Frontal cortex (tissue), 4 donors: ENCODE results near the gene TSPAN33. TPM values are rescaled to one million over a fixed set of nuclear protein-coding genes. Genes with fewer than 3 reads are reported as not detected.
"Not testable (repeated sequence)": the region's sequence is repeated elsewhere in the genome, so short reads cannot be mapped to it uniquely, and the experiment has no call there.

Experiments used
- DNase-seq, 2 donors: peaks; one replicate each; pipeline ENCODE4 v3.0.0; 2012; ENCODE audit warnings: low spot score in 2 of 2
- FAIRE-seq: peaks from 2 replicates; lab custom pipeline; 2012; peaks lifted over from hg19 to GRCh38; lab: Jason Lieb, UNC
- total RNA-seq: library from RNA; depleted of rRNA; stranded (reverse); fragments of >200 nt; gene quantifications from one replicate; pipeline ENCODE4 v1.2.3, GENCODE V29; 2014
- donor health status: control.
- donor health status: control.
- donor health status: control.

Gene TSPAN33
- total RNA-seq, 1 donor from 2014 or later = 4.1 TPM

DNA sequence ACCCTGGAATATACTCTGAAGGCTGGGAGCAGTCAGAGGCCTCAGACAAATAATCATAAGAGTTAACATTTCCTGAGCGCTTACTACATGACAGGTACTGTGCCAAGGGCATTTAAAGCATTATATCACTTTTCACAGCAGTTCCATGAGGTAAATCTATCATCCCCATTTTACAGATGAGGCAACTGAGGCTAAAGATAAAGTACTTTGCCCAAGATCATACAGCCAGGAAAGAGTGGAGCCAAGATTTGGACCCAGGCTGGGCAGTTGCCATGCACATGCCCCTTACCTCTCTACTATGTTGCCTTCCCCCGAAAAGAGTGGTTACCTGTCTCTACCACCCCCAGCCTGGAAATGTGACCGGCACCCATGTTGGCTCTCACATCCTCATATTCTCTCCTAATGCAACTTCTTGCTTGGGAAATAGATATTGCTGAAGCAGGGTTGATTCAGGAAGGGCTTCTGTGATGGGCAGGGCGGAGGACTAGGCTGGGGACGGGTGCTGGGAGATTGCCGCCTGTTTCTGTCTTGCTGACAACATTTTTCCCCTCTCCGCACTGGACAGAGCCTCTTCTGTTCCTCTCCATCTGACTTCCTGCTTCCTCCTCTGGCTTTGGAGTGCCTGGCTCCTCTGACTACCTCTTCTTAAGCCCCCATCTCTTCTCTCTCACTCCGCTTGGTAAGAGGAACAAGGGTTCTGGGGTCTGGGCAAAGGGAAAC lies 57.7 kb downstream of the TSPAN33 start:
- DNase-seq = no peak
- no peak for FAIRE-seq

DNA sequence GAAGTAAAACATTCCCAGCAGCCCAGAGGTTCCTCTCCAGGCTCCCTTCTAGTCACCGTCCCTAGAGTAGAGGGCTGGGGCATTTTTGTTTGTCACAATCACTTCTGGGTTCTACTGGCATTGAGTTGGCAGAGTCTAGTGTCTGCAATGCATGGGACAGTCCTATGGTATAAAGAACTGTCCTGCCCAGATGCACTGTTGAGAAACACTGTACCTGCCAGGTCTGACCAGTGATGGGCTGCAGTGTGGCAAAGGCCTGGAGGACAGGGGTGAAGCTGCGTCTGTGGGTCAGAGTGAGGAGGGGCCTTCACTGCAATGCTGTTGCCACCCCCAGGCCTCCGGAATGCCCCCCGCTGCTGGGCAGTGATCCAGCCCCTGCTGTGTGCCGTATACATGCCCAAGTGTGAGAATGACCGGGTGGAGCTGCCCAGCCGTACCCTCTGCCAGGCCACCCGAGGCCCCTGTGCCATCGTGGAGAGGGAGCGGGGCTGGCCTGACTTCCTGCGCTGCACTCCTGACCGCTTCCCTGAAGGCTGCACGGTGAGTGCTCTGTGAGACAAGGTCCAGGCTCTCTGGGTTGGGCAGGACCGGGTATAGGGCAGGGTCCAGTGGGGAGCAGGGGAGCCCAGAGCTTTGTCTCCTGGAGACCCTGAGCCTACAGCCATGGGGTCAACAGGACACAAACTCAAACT lies 58.7 kb downstream of the TSPAN33 start:
- DNase-seq = no peak
- FAIRE-seq = no peak

DNA sequence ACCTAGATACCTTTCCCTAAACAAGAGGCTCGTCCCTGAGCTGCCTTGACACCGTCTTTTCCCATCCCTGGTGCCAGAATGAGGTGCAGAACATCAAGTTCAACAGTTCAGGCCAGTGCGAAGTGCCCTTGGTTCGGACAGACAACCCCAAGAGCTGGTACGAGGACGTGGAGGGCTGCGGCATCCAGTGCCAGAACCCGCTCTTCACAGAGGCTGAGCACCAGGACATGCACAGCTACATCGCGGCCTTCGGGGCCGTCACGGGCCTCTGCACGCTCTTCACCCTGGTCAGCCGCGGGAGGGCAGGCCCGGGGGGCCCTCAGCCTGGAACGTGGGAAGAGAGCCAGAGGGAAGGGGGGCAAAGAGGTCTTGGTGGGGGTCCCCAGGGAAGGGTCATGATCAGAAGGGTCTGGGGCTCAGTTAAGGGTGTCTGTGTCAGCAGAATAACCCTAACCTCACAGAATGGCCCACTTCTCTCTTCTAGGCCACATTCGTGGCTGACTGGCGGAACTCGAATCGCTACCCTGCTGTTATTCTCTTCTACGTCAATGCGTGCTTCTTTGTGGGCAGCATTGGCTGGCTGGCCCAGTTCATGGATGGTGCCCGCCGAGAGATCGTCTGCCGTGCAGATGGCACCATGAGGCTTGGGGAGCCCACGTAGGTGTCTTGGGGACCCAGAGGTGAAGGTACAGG lies 60.8 kb downstream of the TSPAN33 start:
- DNase-seq (no peak), FAIRE-seq (no peak)

GRCh38 chr7:129205987-129206785 lies 61.7 kb downstream of the TSPAN33 start:
- DNase-seq (no peak), FAIRE-seq (no peak)

DNA sequence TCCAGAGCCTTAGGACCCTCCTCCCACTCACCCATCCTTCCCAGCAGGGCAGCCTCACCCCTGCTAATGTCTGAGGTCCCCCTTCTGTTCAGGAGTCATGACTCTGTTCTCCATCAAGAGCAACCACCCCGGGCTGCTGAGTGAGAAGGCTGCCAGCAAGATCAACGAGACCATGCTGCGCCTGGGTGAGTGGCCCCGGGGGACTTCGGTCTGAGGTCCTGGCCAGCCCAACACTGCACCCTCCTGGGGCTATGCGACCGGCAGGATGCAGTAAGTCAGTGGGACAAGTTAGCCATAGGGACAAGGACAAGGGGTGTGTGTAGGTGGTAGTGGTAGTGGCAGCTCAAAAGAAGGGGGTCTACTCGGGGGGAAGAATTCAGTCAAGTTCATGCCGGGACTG lies 64.2 kb downstream of the TSPAN33 start:
- DNase-seq (no peak), FAIRE-seq (no peak)

- FAIRE-seq = no peak
Measured at GRCh38 chr7:129209067-129209926, 64.8 kb downstream of the TSPAN33 start.

GRCh38 chr7:129210256-129210988 lies 65.9 kb downstream of the TSPAN33 start:
- no peak for FAIRE-seq

More at GRCh38 chr7:129209067-129209926, 64.8 kb downstream of the TSPAN33 start:
- no peak for DNase-seq

GRCh38 chr7:129210989-129211312 lies 66.4 kb downstream of the TSPAN33 start:
- no peak for FAIRE-seq
- DNase-seq = no peak

More at GRCh38 chr7:129210256-129210988, 65.9 kb downstream of the TSPAN33 start:
- DNase-seq = peak; percentile 60 to 81

DNA sequence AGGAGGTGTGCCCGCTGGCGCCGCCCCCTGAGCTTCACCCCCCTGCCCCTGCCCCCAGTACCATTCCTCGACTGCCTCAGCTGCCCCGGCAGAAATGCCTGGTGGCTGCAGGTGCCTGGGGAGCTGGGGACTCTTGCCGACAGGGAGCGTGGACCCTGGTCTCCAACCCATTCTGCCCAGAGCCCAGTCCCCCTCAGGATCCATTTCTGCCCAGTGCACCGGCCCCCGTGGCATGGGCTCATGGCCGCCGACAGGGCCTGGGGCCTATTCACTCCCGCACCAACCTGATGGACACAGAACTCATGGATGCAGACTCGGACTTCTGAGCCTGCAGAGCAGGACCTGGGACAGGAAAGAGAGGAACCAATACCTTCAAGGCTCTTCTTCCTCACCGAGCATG lies 67.6 kb downstream of the TSPAN33 start:
- FAIRE-seq (no peak), DNase-seq (no peak)

DNA sequence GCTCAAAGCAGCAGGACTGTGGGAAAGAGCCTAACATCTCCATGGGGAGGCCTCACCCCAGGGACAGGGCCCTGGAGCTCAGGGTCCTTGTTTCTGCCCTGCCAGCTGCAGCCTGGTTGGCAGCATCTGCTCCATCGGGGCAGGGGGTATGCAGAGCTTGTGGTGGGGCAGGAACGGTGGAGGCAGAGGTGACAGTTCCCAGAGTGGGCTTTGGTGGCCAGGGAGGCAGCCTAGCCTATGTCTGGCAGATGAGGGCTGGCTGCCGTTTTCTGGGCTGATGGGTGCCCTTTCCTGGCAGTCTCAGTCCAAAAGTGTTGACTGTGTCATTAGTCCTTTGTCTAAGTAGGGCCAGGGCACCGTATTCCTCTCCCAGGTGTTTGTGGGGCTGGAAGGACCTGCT lies 68.1 kb downstream of the TSPAN33 start:
- FAIRE-seq (no peak), DNase-seq (no peak)

GRCh38 chr7:129213828-129214227 lies 69.3 kb downstream of the TSPAN33 start:
- DNase-seq (no peak), FAIRE-seq (no peak)

- DNase-seq, FAIRE-seq: not testable (repeated sequence)
Measured at GRCh38 chr7:129215691-129216090, 71.2 kb downstream of the TSPAN33 start.

- FAIRE-seq, DNase-seq: not testable (repeated sequence)
Measured at GRCh38 chr7:129216101-129216715, 71.7 kb downstream of the TSPAN33 start.

DNA sequence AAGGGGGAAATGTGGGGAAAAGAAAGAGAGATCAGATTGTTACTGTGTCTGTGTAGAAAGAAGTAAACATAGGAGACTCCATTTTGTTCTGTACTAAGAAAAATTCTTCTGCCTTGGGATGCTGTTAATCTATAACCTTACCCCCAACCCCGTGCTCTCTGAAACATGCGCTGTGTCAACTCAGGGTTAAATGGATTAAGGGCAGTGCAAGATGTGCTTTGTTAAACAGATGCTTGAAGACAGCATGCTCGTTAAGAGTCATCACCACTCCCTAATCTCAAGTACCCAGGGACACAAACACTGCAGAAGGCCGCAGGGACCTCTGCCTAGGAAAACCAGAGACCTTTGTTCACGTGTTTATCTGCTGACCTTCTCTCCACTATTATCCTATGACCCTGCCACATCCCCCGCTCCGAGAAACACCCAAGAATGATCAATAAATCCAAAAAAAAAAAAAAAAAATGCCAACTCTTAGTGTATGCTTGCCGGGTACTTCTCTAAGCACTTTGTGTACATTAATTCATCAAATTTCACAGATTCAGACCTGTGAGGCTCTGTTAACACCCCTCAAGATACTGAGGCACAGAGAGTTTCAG lies 72.4 kb downstream of the TSPAN33 start:
- not testable (repeated sequence) for DNase-seq, FAIRE-seq

- FAIRE-seq (no peak), DNase-seq (peak; percentile 71 to 87)
Measured at GRCh38 chr7:129218514-129219062, 74.1 kb downstream of the TSPAN33 start.

DNA sequence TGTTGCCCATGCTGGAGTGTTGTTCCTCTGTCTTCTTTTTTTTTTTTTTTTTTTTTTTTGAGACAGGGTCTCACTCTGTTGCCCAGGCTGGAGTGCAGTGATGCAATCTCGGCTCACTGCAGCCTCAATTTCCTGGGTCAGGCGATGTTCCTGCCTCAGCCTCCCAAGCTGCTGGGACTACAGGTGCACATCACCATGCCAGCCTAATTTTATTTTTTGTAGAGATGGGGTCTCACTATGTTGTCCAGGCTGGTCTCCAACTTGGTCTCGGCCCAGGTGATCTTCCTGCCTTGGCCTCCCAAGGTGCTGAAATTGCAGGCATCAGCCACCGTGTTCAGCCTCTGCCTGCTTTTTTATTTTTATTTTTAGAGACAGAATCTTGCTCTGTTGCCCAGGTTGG lies 74.7 kb downstream of the TSPAN33 start:
- not testable (repeated sequence) for FAIRE-seq, DNase-seq
